Neural progenitor cell (in vitro differentiated cells): ENCODE data around the gene POLDIP2.

ENCODE experiments used
- CTCF ChIP-seq: fragments of 200-600 bp; sonication (generic); IDR thresholded peaks from 2 replicates; pipeline ENCODE4 v1.5.1; 2017; ENCODE audit warnings: antibody characterized with exemption, mild to moderate bottlenecking
- EZH2phosphoT487 ChIP-seq: fragments of 200-600 bp; sonication (generic); IDR thresholded peaks from 2 replicates; pipeline ENCODE4 v1.6.1; 2017; ENCODE audit warnings: antibody characterized with exemption

- TF ChIP-seq CTCF, result no peak
- no peak for TF ChIP-seq EZH2phosphoT487
These were observed 11.7 kb downstream of the POLDIP2 start for GRCh38 chr17:28345419-28346198.
